Heart right ventricle (tissue), 16 donors: ENCODE data around the gene CFAP73. TPM values are rescaled to one million over a fixed set of nuclear protein-coding genes. Genes with fewer than 3 reads are reported as not detected.

Experiments used
- ATAC-seq, 8 donors: fragments of 200-7000 bp; cut with Tn5 transposase; one replicate each; pipeline ENCODE4 v1.9.1; 2020; ENCODE audit warnings: mild to moderate bottlenecking in 8 of 8, moderate library complexity in 8 of 8, moderate number of reproducible peaks in 1 of 8
- DNase-seq, 2 donors: peaks; one replicate each; pipeline ENCODE4 v3.0.0-alpha.2; 2020
- H3K27ac ChIP-seq, 10 donors: fragments of 200-600 bp; sonication (generic) in 2 of 10; one replicate each; pipeline versions ENCODE4 v1.5.0 to v1.8.0; 2020 to 2022; ENCODE audit warnings: mild to moderate bottlenecking in 3 of 10
- H3K27me3 ChIP-seq, 7 donors: fragments of 200-600 bp; one replicate each; pipeline ENCODE4 v1.8.0; 2021 to 2022; ENCODE audit warnings: mild to moderate bottlenecking in 2 of 7
- H3K36me3 ChIP-seq, 9 donors: fragments of 200-600 bp; sonication (generic) in 1 of 9; one replicate each; pipeline versions ENCODE4 v1.5.0 to v1.8.0; 2020 to 2022; ENCODE audit warnings: mild to moderate bottlenecking in 2 of 9
- H3K4me1 ChIP-seq, 9 donors: fragments of 200-600 bp; sonication (generic) in 1 of 9; one replicate each; pipeline versions ENCODE4 v1.5.0 to v1.8.0; 2020 to 2022; ENCODE audit warnings: mild to moderate bottlenecking in 4 of 9
- H3K4me3 ChIP-seq, 10 donors: fragments of 200-600 bp; sonication (generic) in 2 of 10; one replicate each; pipeline versions ENCODE4 v1.5.0 to v1.8.0; 2020 to 2022; ENCODE audit warnings: mild to moderate bottlenecking in 7 of 10, moderate library complexity in 2 of 10
- H3K9me3 ChIP-seq, 11 donors: fragments of 200-600 bp in 10 of 11; sonication (generic) in 2 of 11; one replicate each; pipeline versions ENCODE4 v1.5.0 to v1.8.0; 2013 to 2022; ENCODE audit warnings: mild to moderate bottlenecking in 2 of 11, control low read depth in 1 of 11, moderate library complexity in 1 of 11
- WGBS, 2 donors: extraction: QIAGEN DNeasy Blood & Tissue Kit; methylation state at CpG; one replicate each; pipeline ENCODE4 v1.1.7; 2013; ENCODE audit warnings: inconsistent platforms in 1 of 2; 5-methylcytosine and 5-hydroxymethylcytosine counted together
- intact Hi-C, 10 donors: fragments of 100-400 bp; cut with DNase I; formaldehyde crosslinking; loops; one replicate each; pipeline versions ENCODE4 v1.11.1 to v1.14.2; 2022
- polyA plus RNA-seq, 2 donors: library from polyadenylated mRNA; stranded (reverse); fragments of 200-250 nt; gene quantifications; one replicate each; pipeline ENCODE4 v1.2.3, GENCODE V29; 2013
- total RNA-seq, 10 donors: library from RNA; stranded (reverse); fragmentation: NEBNext Ultra II Directional in 3 of 10; extraction: Animal tissue kit (Norgen Biotek cat#: 25700) in 3 of 10; gene quantifications; one replicate each; pipeline versions ENCODE4 v1.2.1 to v1.2.4, GENCODE V29; 2021 to 2023
- TF ChIP-seq, protein P1 (sequence below), 9 donors: fragments of 200-600 bp; sonication (generic) in 2 of 9; IDR thresholded peaks; one replicate each; pipeline versions ENCODE4 v1.5.0 to v1.8.0; 2021 to 2022; ENCODE audit warnings: antibody characterized with exemption in 9 of 9, mild to moderate bottlenecking in 5 of 9, moderate library complexity in 1 of 9
- donor health status: Arrhythmogenic right ventricular cardiomyopathy.
- donor health status: ischemic (EF 13 %, LVEDD 7.1; RV severe dilation, severe dysfunction).
- donor health status: healthy with polysubstance abuse.
- donor health status: DM: no; HTN: yes; CAD: no.
- donor health status: DM: no; HTN: no; CAD: no.
- donor health status: ischemic (EF 25% LVEDD 6.9; RV normal size, moderate dysfunction).
- donor health status: ischemic (EF 25% LVEDD 5.7; RV mildly dilated, moderate dysfunction).
- donor health status: healthy.
- donor health status: DM: yes; HTN: yes; CAD: no.
- donor health status: Ischemic cardiomyopathy.
- donor health status: ischemic (EF 35%, LVEDD 5.7; RV mildly dilated, moderate dysfunction).
- donor health status: nonischemic (EF 11% LVEDD 7.7; RV severe dilation, severe dysfunction).
- donor health status: DM: yes; HTN: yes; CAD: no.
- donor health status: PGD.
- donor health status: ischemic (EF 29% LVEDD 5.4; RV normal size, mild dysfunction).
- donor health status: nonischemic (EF 23%, LVEDD 6.1; RV moderate dilation, normal function).

CFAP73 gene
- total and polyA plus RNA-seq, 12 donors, result 0.10 TPM; not detected in 11

DNA sequence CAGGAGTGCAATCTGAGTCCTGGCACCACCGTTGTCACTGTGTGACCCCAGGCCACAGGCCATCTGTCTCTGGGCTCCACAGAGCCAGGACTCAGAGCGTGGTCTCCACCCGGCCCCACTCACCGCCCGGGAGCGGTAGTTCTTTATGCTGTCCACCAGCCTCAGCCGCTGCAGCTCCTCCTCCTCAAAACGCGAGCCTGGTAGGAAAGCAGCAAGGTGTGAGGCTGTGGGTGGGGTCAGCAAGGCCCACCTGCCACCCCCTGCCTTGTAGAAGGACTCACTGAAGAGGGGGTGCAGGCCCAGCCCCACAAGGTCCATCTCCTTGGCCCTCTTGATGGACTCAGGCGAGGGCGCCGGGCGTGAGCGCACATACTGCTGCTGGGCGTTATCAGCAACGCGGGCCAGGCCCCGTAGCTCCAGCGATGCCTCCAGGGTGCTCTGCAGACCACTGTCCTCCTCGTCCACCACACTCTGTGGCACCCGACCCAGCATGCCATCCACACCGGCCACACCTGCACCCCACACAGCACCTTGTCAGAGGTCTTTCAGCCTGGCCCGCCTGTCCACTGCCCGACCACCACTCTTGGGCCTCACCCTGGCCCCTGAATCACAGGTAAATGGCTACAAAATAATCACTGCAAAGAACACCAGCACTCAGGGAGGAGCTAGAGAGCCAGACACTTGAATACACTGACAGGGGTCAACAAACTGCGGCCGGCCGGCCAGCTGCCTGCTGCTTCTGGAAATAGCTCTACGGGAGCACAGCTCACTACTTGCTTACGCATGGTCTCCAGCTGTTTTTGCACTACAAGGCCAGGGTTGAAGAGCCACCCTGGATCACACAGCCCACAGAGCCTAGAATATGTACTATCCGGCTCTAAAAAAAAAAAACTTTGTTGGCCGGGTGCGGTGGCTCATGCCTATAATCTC, 16.3 kb downstream of the CFAP73 start:
- H3K4me3 ChIP-seq, result no peak overlapping the region
- no peak overlapping the region for H3K27ac ChIP-seq
- DNase-seq (no peak), ATAC-seq (no peak)
- peaks cover 0 to 100% (median 92%) of the 10 kb centered on the region in 9 donors for H3K36me3 ChIP-seq
- intact Hi-C loops, result no loop called here
- WGBS, 2 donors, result 90 to 94% methylated on average over 32 of the region's 32 CpGs
- no peaks in the 10 kb centered on the region for H3K9me3 ChIP-seq
- peaks cover 0 to 3% (median 0%) of the 10 kb centered on the region in 9 donors for H3K4me1 ChIP-seq
- no peaks in the 10 kb centered on the region for H3K27me3 ChIP-seq
- TF ChIP-seq, protein P1, sequence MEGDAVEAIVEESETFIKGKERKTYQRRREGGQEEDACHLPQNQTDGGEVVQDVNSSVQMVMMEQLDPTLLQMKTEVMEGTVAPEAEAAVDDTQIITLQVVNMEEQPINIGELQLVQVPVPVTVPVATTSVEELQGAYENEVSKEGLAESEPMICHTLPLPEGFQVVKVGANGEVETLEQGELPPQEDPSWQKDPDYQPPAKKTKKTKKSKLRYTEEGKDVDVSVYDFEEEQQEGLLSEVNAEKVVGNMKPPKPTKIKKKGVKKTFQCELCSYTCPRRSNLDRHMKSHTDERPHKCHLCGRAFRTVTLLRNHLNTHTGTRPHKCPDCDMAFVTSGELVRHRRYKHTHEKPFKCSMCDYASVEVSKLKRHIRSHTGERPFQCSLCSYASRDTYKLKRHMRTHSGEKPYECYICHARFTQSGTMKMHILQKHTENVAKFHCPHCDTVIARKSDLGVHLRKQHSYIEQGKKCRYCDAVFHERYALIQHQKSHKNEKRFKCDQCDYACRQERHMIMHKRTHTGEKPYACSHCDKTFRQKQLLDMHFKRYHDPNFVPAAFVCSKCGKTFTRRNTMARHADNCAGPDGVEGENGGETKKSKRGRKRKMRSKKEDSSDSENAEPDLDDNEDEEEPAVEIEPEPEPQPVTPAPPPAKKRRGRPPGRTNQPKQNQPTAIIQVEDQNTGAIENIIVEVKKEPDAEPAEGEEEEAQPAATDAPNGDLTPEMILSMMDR (IDR thresholded peaks at IDR 0.05), result no peak

DNA sequence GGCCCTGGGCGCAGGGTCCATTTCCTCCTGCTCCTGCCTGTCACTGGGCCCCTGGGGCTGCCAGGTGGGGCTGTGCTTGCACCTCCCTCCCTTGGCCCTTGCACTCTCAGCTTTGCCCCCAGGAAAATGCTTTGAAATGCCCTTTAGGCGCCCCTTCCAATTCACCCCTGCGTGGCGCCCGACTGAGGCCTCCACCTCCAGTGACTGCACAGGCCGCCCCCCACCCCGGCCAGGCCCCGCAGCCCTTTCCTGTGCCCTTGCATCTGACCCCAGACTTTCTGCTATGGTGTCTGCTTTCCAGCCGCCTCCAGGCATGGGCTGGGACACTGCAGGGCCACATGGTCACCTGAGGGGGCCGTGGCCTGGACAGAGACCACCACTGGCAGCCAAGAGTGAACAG, 18.3 kb downstream of the CFAP73 start:
- ATAC-seq (no peak), DNase-seq (no peak)
- 93 to 95% methylated on average over 10 of the region's 10 CpGs for WGBS, 2 donors

DNA sequence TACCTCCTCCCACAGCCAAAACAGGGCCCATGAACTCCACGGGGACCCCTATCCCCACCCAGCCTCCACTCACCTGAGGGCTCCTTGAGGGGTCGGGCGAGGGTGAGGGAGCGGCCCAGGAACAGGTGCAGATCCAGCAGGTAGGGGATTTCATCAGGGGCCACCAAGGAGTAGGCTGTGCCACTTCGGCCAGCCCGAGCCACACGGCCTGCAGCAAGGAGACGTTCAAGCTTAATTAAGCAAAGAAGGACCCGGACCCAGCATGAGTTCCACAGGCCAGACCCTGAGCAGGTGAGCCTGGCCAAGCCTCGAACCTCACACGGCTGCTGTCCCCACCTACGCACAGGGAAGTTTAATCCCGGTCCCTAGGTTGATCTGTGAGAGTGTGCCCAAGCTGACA, 20.2 kb downstream of the CFAP73 start:
- no peak overlapping the region for H3K27ac ChIP-seq
- TF ChIP-seq, protein P1 (IDR thresholded peaks at IDR 0.05), result no peak
- H3K4me1 ChIP-seq, result no peaks in the 10 kb centered on the region
- H3K27me3 ChIP-seq, result no peaks in the 10 kb centered on the region
- ATAC-seq, result no peak
- no peaks in the 10 kb centered on the region for H3K9me3 ChIP-seq
- no peak for DNase-seq
- H3K4me3 ChIP-seq, result no peak overlapping the region
- 97 to 99% methylated on average over 13 of the region's 13 CpGs for WGBS, 2 donors
- peaks cover 12 to 100% (median 87%) of the 10 kb centered on the region in 9 donors for H3K36me3 ChIP-seq
- intact Hi-C loops, result loop anchor here in 2 of 10 donors (5.0 to 10.0 kb wide), 2 partner anchors 122 to 175 kb away; no protein-coding TSS in a partner anchor

More for the DNA sequence above, 18.3 kb downstream of the CFAP73 start:
- Histone ChIP-seq H3K4me1 (no peaks in the 10 kb centered on the region), H3K36me3 (peaks cover 11 to 100% (median 96%) of the 10 kb centered on the region in 9 donors), H3K27me3 (no peaks in the 10 kb centered on the region), H3K4me3 (no peak overlapping the region), H3K9me3 (no peaks in the 10 kb centered on the region), H3K27ac (no peak overlapping the region)
- intact Hi-C loops, result no loop called here
- TF ChIP-seq, protein P1 (IDR thresholded peaks at IDR 0.05), result no peak

DNA sequence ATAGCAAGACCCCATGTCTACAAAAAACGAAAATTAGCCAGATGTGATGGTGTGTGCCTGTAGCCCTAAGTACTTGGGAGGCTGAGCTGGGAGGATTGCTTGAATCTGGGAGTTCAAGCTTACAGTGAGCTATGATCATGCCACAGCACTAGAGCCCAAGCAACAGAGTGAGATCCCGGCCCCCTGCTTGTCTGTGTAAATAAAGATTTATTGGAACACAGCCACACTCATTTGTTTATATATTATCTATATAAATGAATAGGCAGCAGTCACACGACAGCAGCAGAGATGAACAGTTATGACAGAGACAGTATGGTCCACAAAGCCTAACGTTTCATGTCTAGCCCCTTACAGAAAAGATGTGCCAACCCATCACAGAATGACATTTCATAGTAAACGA, 20.9 kb downstream of the CFAP73 start:
- no peaks in the 10 kb centered on the region for H3K4me1 ChIP-seq
- WGBS, 2 donors, result 95 to 96% methylated on average over 5 of the region's 5 CpGs
- ATAC-seq (no peak), DNase-seq (no peak)
- peaks cover 10 to 100% (median 81%) of the 10 kb centered on the region in 9 donors for H3K36me3 ChIP-seq
- no peak overlapping the region for H3K27ac ChIP-seq
- intact Hi-C loops, result loop anchor here in 2 of 10 donors (5.0 to 10.0 kb wide), 2 partner anchors 123 to 176 kb away; no protein-coding TSS in a partner anchor
- no peaks in the 10 kb centered on the region for H3K9me3 ChIP-seq
- no peaks in the 10 kb centered on the region for H3K27me3 ChIP-seq
- H3K4me3 ChIP-seq, result no peak overlapping the region
- TF ChIP-seq, protein P1 (IDR thresholded peaks at IDR 0.05), result no peak
